NCI-H1930 (cell line): Measurements from ENCODE around the gene PKNOX2.

Experiments used
- DNase-seq, 2 experiments: peaks; one replicate each; lab custom pipeline; 2025; lab: John Stamatoyannopoulos, UW

The PKNOX2 gene

GRCh38 chr11:125286486-125286885, 121.9 kb downstream of the PKNOX2 start:
- no peak for DNase-seq

- DNase-seq, result no peak
Measured at GRCh38 chr11:125287491-125288210, 123.1 kb downstream of the PKNOX2 start.

DNA sequence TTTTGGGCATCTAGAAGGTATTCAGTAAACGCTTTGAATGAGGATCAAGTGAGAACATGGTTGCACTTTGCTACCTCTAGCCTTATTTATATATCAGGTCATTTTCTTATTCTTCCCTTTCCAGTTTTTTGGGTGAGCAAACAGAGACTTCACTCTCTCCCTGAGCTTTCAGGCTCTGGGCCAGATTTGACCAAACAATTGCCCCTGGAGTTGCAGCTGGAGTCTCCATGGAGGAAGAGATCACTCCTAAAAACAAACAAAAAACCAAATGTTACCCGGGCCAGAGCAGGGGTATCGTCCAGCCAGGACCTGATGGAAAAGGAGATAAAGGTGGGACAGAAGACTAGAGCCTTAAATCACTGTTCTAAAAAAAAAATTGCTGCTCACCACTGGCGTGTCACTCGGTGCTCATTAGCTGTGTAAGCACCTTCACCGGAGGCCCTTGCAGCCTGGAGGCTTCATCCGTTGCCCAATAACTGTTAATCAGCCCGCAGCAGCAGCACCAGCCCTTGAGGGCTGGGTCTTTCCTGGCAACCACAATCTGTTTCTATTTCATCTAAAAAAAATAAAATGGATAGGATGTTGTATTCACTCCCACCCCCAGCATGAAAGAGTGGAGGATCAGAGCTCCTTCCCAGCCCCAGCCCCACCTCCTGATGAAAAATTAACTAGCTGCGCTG, 125.0 kb downstream of the PKNOX2 start:
- DNase-seq, result no peak

DNA sequence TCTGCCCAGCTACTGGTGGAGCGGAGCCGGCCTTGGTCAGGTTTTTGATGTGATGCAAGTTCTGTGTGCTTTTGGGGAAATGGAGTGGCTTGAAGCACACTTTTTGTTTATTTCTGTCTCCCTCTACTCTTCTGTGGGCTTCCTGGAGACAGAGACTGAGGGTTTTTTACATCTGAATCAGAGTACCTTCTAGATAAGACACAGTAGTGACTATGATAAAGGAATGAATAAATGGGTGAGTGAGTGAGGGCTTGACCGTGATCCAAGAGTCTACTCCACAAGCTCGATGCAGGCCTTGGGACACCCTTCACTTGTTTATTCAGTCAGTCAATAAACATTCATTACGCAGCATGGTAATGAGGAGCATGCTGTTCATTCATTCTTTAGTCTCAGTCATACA, 125.7 kb downstream of the PKNOX2 start:
- no peak for DNase-seq

DNA sequence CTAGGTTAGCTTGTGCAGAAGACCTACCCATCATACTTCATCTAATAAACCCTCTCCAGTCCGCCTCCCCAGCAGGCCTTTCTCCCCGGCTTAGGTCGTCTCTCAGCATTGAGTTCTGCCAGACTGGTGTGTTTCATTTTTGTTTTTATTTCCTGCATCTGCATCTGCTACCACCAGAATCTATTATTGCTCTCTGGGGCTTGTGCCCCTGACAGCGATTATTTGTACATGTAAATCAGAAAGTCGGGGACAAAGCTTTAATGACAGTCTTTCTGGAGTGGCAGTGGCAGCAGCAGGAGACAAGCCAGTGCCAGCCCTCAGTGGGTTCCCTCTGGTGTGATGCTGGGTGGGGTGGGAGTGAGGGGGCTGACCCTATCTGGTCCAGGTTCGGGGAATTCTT, 127.5 kb downstream of the PKNOX2 start:
- DNase-seq, result no peak

DNA sequence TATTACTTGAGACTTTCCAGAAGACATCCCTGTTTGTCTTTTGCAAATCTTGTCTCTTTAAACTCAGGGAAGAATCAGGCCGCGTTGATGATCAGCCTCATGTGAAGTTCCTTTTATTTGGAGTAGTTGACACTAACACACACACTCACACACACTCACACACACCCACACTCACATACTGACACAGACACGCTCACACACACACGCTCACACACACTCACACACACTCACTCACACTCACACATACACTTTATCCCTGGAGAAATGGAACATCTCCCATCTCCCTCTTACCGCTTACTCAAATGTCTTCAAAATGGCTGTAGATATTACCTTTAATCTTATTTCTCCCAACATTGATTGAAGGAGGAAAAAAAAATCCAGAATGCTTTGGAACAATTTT, 129.0 kb downstream of the PKNOX2 start:
- DNase-seq, result no peak

DNA sequence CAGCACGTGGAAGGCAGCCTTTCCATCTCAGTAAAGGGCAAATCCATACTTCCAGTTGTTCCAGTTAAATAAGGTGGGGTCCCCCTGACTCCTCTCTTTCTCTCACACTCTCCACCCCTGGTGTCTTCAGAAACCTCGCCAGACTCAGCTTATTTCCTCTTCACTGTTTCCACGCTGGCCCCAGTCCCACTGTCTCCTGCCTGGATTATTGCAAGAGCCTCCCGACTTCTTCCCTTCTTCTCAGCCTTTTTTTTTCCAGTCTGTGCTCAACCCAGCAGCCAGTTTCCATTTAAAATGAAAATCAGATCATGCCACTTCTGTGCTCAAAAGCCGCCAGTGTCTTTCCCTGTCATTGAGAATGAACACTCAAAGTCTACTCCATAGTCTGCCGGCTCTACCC, 131.4 kb downstream of the PKNOX2 start:
- no peak for DNase-seq

DNA sequence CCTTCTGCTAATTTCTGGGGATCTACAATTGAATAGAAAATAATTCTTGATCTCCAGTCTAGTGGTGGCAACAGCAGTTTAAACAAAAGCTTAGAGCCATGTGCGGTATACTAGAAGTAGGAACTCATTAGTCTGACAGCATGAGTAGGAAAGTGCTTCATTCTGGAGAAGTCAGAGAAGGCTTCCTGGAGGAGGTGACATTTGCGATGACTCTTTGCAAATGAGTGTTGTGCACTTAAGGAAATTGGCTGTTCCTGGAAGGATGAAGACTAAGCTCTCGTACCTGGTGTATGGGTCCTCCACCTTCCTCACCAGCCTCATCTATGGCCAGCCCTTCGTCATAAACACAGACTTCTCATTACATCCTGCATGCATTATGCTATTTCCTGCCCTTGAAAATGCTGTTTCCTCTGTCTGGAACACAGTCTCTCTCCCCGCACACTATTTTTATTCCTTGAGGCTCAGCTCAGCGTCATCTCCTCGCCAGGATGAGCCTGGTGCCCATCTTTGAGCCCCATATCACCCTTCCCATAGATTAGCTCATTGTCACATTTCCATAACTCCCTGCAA, 132.9 kb downstream of the PKNOX2 start:
- DNase-seq, result no peak

- no peak for DNase-seq
Measured at GRCh38 chr11:125299061-125299615, 134.6 kb downstream of the PKNOX2 start.

GRCh38 chr11:125299821-125300220, 135.3 kb downstream of the PKNOX2 start:
- DNase-seq, result no peak

DNA sequence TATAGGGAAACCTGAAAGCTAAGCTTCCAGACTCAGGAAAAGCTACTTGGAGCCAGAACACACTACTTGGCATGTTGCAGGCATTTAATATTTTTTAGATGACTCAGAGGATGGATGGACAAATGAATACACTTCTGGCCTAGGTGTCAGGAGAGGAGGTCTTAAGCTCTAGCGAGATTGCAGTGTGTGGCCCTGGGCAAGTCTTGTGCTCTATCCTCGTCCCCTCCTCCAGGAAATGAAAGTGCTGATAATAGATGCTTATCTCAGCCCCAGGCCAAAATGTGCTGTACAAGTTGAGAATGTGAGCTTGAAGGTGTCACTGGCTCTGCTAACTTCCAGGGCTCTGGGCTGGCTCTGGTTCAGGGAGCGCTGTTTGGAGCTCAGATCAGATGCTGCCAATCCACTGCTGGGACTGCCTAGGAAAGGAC, 136.3 kb downstream of the PKNOX2 start:
- DNase-seq, result no peak

DNA sequence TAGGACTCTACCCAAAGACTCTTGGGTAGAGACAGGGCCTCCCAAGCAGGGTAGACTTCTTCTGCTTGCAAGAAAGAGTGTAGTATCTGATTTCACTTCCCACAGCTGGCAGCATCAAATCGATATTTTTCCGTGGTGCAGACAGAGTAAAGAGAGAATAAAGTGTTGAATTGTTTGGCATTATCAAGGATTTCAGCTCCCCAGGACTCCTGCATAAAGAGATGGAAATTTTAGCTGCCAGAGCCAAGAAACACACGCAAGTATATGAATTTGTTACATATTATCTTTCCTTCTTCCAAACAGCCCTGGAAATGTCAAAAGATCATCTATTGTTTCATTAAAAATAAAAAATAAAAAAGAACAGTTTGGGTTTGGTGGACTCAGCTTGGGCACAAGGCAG, 136.8 kb downstream of the PKNOX2 start:
- DNase-seq, result no peak

- no peak for DNase-seq
Measured at GRCh38 chr11:125303186-125303585, 138.6 kb downstream of the PKNOX2 start.

GRCh38 chr11:125303694-125304093, 139.1 kb downstream of the PKNOX2 start:
- no peak for DNase-seq

GRCh38 chr11:125304136-125304535, 139.6 kb downstream of the PKNOX2 start:
- DNase-seq, result no peak

GRCh38 chr11:125304876-125305275, 140.3 kb downstream of the PKNOX2 start:
- no peak for DNase-seq

DNA sequence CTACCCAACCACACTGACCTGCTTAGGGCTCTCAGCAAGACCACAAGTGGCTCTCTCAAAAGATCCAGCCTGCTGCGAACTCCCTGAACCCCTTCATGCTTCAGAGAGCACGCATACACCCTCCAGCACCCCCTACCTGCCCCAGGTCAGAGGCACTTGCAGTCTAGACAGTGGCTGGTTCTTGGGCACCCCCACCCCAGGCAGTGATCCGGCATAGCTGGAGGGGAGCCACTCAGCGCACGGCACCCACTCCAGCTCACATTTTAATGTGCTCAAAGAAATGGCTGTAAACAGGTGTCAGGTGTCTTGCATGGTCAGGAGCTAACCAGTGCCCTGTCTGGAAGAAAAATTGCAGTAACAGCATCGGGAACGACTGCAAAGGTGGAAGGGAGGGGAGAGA, 140.8 kb downstream of the PKNOX2 start:
- no peak for DNase-seq

GRCh38 chr11:125306476-125306875, 141.9 kb downstream of the PKNOX2 start:
- no peak for DNase-seq

DNA sequence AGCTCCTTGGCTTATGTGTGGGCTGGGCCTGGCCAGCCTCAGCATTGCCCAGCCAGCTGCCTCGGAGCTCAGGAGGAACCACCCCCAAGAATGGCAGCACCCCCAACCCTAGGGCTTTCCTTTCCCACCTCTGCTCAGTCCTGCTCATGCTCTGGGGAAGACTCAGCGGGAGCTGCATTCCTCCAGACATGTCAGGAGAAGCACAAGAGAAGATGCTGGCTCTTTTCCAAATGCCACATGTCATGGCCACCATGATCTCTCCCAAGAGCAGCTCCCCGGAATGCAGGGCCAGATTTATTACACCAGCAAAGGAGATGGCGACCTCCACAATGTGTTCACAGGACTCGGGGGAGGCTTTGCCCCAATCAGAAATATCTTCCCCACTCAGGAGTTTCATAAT, 143.7 kb downstream of the PKNOX2 start:
- no peak for DNase-seq

DNA sequence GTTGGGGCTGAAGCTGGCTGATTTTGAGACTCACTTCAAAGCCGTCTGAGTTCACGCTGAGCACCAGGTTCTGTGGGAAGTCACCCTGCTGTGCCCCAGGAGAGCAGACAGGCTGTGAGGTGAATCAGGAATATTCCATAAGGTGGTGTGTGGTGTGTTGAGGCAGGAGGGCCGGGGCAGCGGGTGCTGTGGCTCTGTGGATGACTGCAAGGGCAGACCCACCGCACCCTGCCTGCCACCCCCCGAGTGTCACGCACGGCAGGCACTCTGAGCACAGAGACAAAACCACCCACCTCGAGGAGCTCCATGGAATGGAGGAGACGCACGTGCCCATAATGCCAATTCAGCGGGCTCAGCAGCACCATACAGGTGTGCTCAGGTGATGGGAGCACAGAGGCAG, 147.8 kb downstream of the PKNOX2 start:
- DNase-seq, result no peak

GRCh38 chr11:125312812-125313211, 148.3 kb downstream of the PKNOX2 start:
- DNase-seq, result no peak

GRCh38 chr11:125313271-125314219, 149.0 kb downstream of the PKNOX2 start:
- DNase-seq, result no peak
